Glutamatergic neuron (in vitro differentiated cells): ENCODE measurements around the gene ERMARD. TPM values are rescaled to one million over a fixed set of nuclear protein-coding genes. Genes with fewer than 3 reads are reported as not detected.

ENCODE experiments used
- DNase-seq: peaks from one replicate; pipeline ENCODE4 v3.0.0; 2022
- H3K27ac Mint-ChIP-seq: one replicate; pipeline ENCODE4 v1.8.0; 2020; ENCODE audit warnings: mild to moderate bottlenecking, mixed read lengths, inconsistent platforms; ENCODE audit not compliant: unreplicated experiment
- H3K27me3 Mint-ChIP-seq: one replicate; pipeline ENCODE4 v1.8.0; 2020; ENCODE audit warnings: mild to moderate bottlenecking, moderate library complexity, mixed read lengths, inconsistent platforms; ENCODE audit not compliant: unreplicated experiment
- H3K36me3 Mint-ChIP-seq: one replicate; pipeline ENCODE4 v1.8.0; 2020; ENCODE audit warnings: mild to moderate bottlenecking, mixed read lengths, inconsistent platforms; ENCODE audit not compliant: unreplicated experiment
- H3K4me1 Mint-ChIP-seq: one replicate; pipeline ENCODE4 v1.8.0; 2020; ENCODE audit warnings: mild to moderate bottlenecking, low read depth, mixed read lengths, inconsistent platforms; ENCODE audit not compliant: unreplicated experiment
- H3K4me3 Mint-ChIP-seq: one replicate; pipeline ENCODE4 v1.8.0; 2020; ENCODE audit warnings: mild to moderate bottlenecking, mixed read lengths, inconsistent platforms; ENCODE audit not compliant: unreplicated experiment
- H3K9me3 Mint-ChIP-seq: one replicate; pipeline ENCODE4 v1.8.0; 2020; ENCODE audit warnings: mild to moderate bottlenecking, moderate library complexity, mixed read lengths, inconsistent platforms; ENCODE audit not compliant: unreplicated experiment
- CTCF ChIP-seq: fragments of 200-600 bp; sonication (generic); IDR thresholded peaks from one replicate; pipeline ENCODE4 v1.5.0; 2021; ENCODE audit not compliant: partially characterized antibody, unreplicated experiment
- total RNA-seq: library from RNA; stranded (reverse); fragmentation: NEBNext Ultra II Directional; extraction: Animal tissue kit (Norgen Biotek cat#: 25700); gene quantifications from one replicate; pipeline ENCODE4 v1.2.1, GENCODE V29; 2021; ENCODE audit not compliant: unreplicated experiment

Gene ERMARD
- total RNA-seq, 1 donor from 2014 or later, result 15.2 TPM

GRCh38 chr6:169803816-169804340 lies 52.5 kb downstream of the ERMARD start:
- H3K27me3 Mint-ChIP-seq, result peaks cover 26% of the 10 kb centered on the region
- no peak for DNase-seq
- peaks cover 23% of the 10 kb centered on the region for H3K9me3 Mint-ChIP-seq
- peaks cover 15% of the 10 kb centered on the region for H3K4me1 Mint-ChIP-seq
- no peak for TF ChIP-seq CTCF
- H3K27ac Mint-ChIP-seq, result no peak overlapping the region
- H3K36me3 Mint-ChIP-seq, result peaks cover 30% of the 10 kb centered on the region
- H3K4me3 Mint-ChIP-seq, result no peak overlapping the region

GRCh38 chr6:169804427-169804826 lies 53.0 kb downstream of the ERMARD start:
- peaks cover 11% of the 10 kb centered on the region for H3K4me1 Mint-ChIP-seq
- TF ChIP-seq CTCF, result no peak
- H3K27me3 Mint-ChIP-seq, result peaks cover 27% of the 10 kb centered on the region
- no peak for DNase-seq
- peaks cover 30% of the 10 kb centered on the region for H3K36me3 Mint-ChIP-seq
- H3K4me3 Mint-ChIP-seq, result no peak overlapping the region
- H3K27ac Mint-ChIP-seq, result no peak overlapping the region
- H3K9me3 Mint-ChIP-seq, result peaks cover 23% of the 10 kb centered on the region

DNA sequence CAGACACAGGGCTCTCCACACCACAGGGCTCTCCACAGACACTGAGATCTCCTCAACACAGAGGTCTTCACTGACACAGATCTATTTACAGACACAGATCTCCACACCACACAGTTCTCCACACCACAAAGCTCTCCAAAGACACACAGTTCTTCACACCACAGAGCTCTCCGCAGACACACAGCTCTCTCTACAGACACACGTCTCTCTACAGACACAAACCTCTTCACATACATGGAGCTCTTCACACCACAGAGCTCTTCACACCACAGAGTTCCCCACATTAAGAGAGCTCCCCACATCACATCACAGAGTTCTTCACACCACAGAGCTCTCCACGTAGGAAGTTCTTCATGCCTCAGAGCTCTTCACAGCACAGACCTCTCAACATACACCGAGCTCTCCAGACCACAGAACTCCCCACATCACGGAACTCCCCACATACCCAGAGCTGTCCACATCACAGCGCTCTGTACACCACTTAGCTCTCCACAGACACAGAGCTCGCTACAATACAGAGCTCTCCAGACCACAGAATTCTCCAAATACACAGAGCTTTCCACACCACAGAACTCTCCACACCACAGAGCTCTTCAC lies 53.9 kb downstream of the ERMARD start:
- H3K36me3 Mint-ChIP-seq, result peaks cover 30% of the 10 kb centered on the region
- no peak for DNase-seq
- peaks cover 23% of the 10 kb centered on the region for H3K9me3 Mint-ChIP-seq
- peaks cover 7% of the 10 kb centered on the region for H3K4me1 Mint-ChIP-seq
- no peak overlapping the region for H3K27ac Mint-ChIP-seq
- H3K4me3 Mint-ChIP-seq, result no peak overlapping the region
- TF ChIP-seq CTCF, result no peak
- peaks cover 28% of the 10 kb centered on the region for H3K27me3 Mint-ChIP-seq

- no peak for DNase-seq
- no peak for TF ChIP-seq CTCF
- peaks cover 30% of the 10 kb centered on the region for H3K36me3 Mint-ChIP-seq
- peaks cover 19% of the 10 kb centered on the region for H3K9me3 Mint-ChIP-seq
- H3K4me1 Mint-ChIP-seq, result peaks cover 5% of the 10 kb centered on the region
- H3K27ac Mint-ChIP-seq, result no peak overlapping the region
- no peak overlapping the region for H3K4me3 Mint-ChIP-seq
- H3K27me3 Mint-ChIP-seq, result peaks cover 28% of the 10 kb centered on the region
These were observed 55.3 kb downstream of the ERMARD start for GRCh38 chr6:169806701-169807100.

GRCh38 chr6:169807229-169807628 lies 55.8 kb downstream of the ERMARD start:
- peaks cover 30% of the 10 kb centered on the region for H3K36me3 Mint-ChIP-seq
- TF ChIP-seq CTCF, result no peak
- peaks cover 19% of the 10 kb centered on the region for H3K9me3 Mint-ChIP-seq
- H3K27ac Mint-ChIP-seq, result no peak overlapping the region
- no peak for DNase-seq
- peaks cover 5% of the 10 kb centered on the region for H3K4me1 Mint-ChIP-seq
- H3K27me3 Mint-ChIP-seq, result peaks cover 28% of the 10 kb centered on the region
- H3K4me3 Mint-ChIP-seq, result no peak overlapping the region
